OCI-LY7 (cell line): ENCODE data around the gene TGFBR3. TPM values are rescaled to one million over a fixed set of nuclear protein-coding genes. Genes with fewer than 3 reads are reported as not detected.

Experiments
- BruUV-seq: library from RNA; stranded (reverse); fragments of 400-500 nt; replicated peaks from 2 replicates; lab custom pipeline; 2021; lab: Mats Ljungman, UMichigan
- CTCF ChIA-PET: fragments of 300-600 bp; sonication (Branson Sonifier 250); formaldehyde crosslinking; loops from one replicate; lab custom pipeline; 2022; ENCODE audit warnings: antibody characterized with exemption; ENCODE audit not compliant: unreplicated experiment; lab: Charles Lee
- POLR2A ChIA-PET: fragments of 300-600 bp; sonication (Branson Sonifier 250); formaldehyde crosslinking; loops from one replicate; lab custom pipeline; 2022; ENCODE audit warnings: antibody characterized with exemption; lab: Charles Lee
- DNase-seq: peaks from one replicate; pipeline ENCODE4 v3.0.0-alpha.2; 2015; ENCODE audit warnings: low spot score
- H2AFZ ChIP-seq: fragments of 200-600 bp; sonication (generic), shearing (Covaris generic); 2 replicates; pipeline ENCODE4 v1.6.1; 2014; ENCODE audit warnings: mild to moderate bottlenecking, antibody characterized with exemption, low read length, moderate library complexity
- H3K27ac ChIP-seq: fragments of 200-600 bp; sonication (generic); 2 replicates; pipeline ENCODE4 v1.5.1; 2014; ENCODE audit warnings: mixed run types, low read depth, mild to moderate bottlenecking, moderate library complexity, low read length, inconsistent platforms; ENCODE audit not compliant: poor library complexity, severe bottlenecking
- H3K36me3 ChIP-seq: fragments of 200-600 bp; sonication (generic); 2 replicates; pipeline ENCODE4 v1.6.1; 2014; ENCODE audit warnings: mild to moderate bottlenecking, antibody characterized with exemption, low read length, moderate library complexity, mixed read lengths; ENCODE audit not compliant: insufficient read depth
- H3K4me1 ChIP-seq: fragments of 200-600 bp; sonication (generic); 2 replicates; pipeline ENCODE4 v1.5.1; 2014; ENCODE audit warnings: mild to moderate bottlenecking, low read length; ENCODE audit not compliant: insufficient read depth, poor library complexity, severe bottlenecking
- H3K4me2 ChIP-seq: fragments of 200-600 bp; sonication (generic); 2 replicates; pipeline ENCODE4 v1.6.1; 2014; ENCODE audit warnings: mild to moderate bottlenecking, low read length
- H3K4me3 ChIP-seq: fragments of 200-600 bp; sonication (generic); 2 replicates; pipeline ENCODE4 v1.5.1; 2014; ENCODE audit warnings: mild to moderate bottlenecking, low read depth, low read length; ENCODE audit not compliant: poor library complexity, severe bottlenecking
- H3K79me2 ChIP-seq: fragments of 200-600 bp; sonication (generic); 2 replicates; pipeline ENCODE4 v1.6.1; 2016; ENCODE audit warnings: low read depth, mild to moderate bottlenecking, low read length, moderate library complexity, mixed read lengths; ENCODE audit not compliant: insufficient read depth
- H3K9me2 ChIP-seq: fragments of 200-600 bp; sonication (generic); 2 replicates; pipeline ENCODE4 v1.6.1; 2016; ENCODE audit warnings: mild to moderate bottlenecking, low read length, mixed read lengths; ENCODE audit not compliant: insufficient read depth
- H3K9me3 ChIP-seq: fragments of 200-600 bp; sonication (generic); 2 replicates; pipeline ENCODE4 v1.6.1; 2014; ENCODE audit warnings: mild to moderate bottlenecking, mixed run types, low read length, mixed read lengths
- H4K20me1 ChIP-seq: fragments of 200-600 bp; sonication (generic); 2 replicates; pipeline ENCODE4 v1.6.1; 2014; ENCODE audit warnings: mild to moderate bottlenecking, antibody characterized with exemption, low read length, moderate library complexity, mixed read lengths; ENCODE audit not compliant: insufficient read depth
- CTCF ChIP-seq: fragments of 200-600 bp; sonication (generic); conservative IDR thresholded peaks from 2 replicates; pipeline ENCODE4 v1.5.1; 2014; ENCODE audit warnings: mild to moderate bottlenecking, antibody characterized with exemption, low read length, moderate library complexity, mixed read lengths
- EZH2phosphoT487 ChIP-seq: fragments of 200-600 bp; sonication (generic); IDR thresholded peaks from 2 replicates; pipeline ENCODE4 v1.6.1; 2018; ENCODE audit warnings: low read depth, borderline replicate concordance, mild to moderate bottlenecking, mixed run types, antibody characterized with exemption, low read length, moderate library complexity, mixed read lengths
- intact Hi-C: fragments of 100-400 bp; cut with micrococcal nuclease; formaldehyde crosslinking; loops from one replicate; pipeline ENCODE4 v1.10.0; 2022; ENCODE audit not compliant: unreplicated experiment
- total RNA-seq, 2 experiments: library from RNA; depleted of rRNA in 1 of 2; stranded (reverse); fragments of >200 nt in 1 of 2; shearing (Covaris generic) in 1 of 2; gene quantifications; 2 replicates each; pipeline ENCODE4 v1.2.3, GENCODE V29; 2014 to 2022

Gene TGFBR3
- total RNA-seq, 2 experiments from 2014 or later: not detected

- no peak for DNase-seq
- Histone ChIP-seq H3K4me2 (no peak overlapping the region), H3K4me3 (no peak overlapping the region), H3K79me2 (no peaks in the 10 kb centered on the region), H3K4me1 (no peaks in the 10 kb centered on the region), H3K36me3 (no peaks in the 10 kb centered on the region), H3K9me3 (no peaks in the 10 kb centered on the region), H3K9me2 (no peaks in the 10 kb centered on the region), H3K27ac (no peak overlapping the region), H4K20me1 (no peaks in the 10 kb centered on the region), H2AFZ (no peak overlapping the region)
- BruUV-seq: no TSS peak
- TF ChIP-seq CTCF (no peak), EZH2phosphoT487 (no peak)
- POLR2A ChIA-PET: interaction anchor here (1.0 kb wide), 1 partner anchor 10 kb away, joined by 3 read pairs; no protein-coding TSS in a partner anchor
- CTCF ChIA-PET: interaction anchor here (0.6 kb wide), 1 partner anchor 35 kb away, joined by 3 read pairs; no protein-coding TSS in a partner anchor
- intact Hi-C loops: no loop called here
Measured at GRCh38 chr1:91732291-91733107, 153.5 kb downstream of the TGFBR3 start.

DNA sequence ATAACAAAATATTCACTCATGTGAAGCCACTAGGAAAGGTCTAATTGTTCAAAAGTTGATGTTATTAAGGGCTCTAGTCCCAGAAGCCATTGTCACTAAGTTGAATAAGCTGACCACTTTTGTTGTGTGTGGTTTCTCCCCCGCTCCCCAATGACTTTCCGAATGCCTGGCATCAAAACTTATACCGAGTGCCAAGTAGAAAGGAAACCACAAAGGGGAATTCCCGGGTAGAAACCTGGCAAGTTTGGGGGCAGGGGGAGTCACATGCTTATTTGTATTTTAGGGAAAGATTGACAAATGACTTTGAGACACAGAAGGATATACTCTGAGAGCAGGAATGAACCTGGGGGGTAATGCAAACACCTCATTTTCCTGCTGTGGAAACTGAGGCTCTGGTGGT, 154.1 kb downstream of the TGFBR3 start:
- Histone ChIP-seq H3K27ac (no peak overlapping the region), H3K4me3 (no peak overlapping the region), H3K9me2 (no peaks in the 10 kb centered on the region), H3K4me1 (no peaks in the 10 kb centered on the region), H3K79me2 (no peaks in the 10 kb centered on the region), H3K9me3 (no peaks in the 10 kb centered on the region), H3K4me2 (no peak overlapping the region), H4K20me1 (no peaks in the 10 kb centered on the region), H3K36me3 (no peaks in the 10 kb centered on the region), H2AFZ (no peak overlapping the region)
- no TSS peak for BruUV-seq
- ChIA-PET CTCF (no interaction called here), POLR2A (no interaction called here)
- TF ChIP-seq CTCF: no peak
- TF ChIP-seq EZH2phosphoT487: no peak
- DNase-seq: no peak
- intact Hi-C loops: no loop called here
